IMR-90 (cell line): ENCODE data around the gene DAGLA. TPM values are rescaled to one million over a fixed set of nuclear protein-coding genes. Genes with fewer than 3 reads are reported as not detected.

Source experiments
- ATAC-seq: fragments of 200-7000 bp; cut with Tn5 transposase; 2 replicates; pipeline ENCODE4 v1.9.1; 2020; ENCODE audit warnings: low read depth, mild to moderate bottlenecking, moderate library complexity
- BruUV-seq: library from RNA; stranded (reverse); fragments of 400-500 nt; replicated peaks from 2 replicates; lab custom pipeline; 2021; lab: Mats Ljungman, UMichigan
- CTCF ChIA-PET: fragments of 300-600 bp; formaldehyde crosslinking; extraction: SDS; loops from one replicate; lab custom pipeline; 2021; ENCODE audit warnings: antibody characterized with exemption; lab: Yijun Ruan, JAX
- POLR2A ChIA-PET: fragments of 300-600 bp; sonication (Branson Sonifier 250); formaldehyde crosslinking; loops from one replicate; lab custom pipeline; 2022; ENCODE audit warnings: antibody characterized with exemption; ENCODE audit not compliant: unreplicated experiment; lab: Charles Lee
- DNase-seq: peaks from one replicate; pipeline ENCODE4 v3.0.0; 2013
- H2AFZ ChIP-seq: replicated peaks from 2 replicates; pipeline ENCODE3; 2013; ENCODE audit warnings: low read length, mild to moderate bottlenecking; ENCODE audit not compliant: poor library complexity
- H2AK5ac ChIP-seq: 2 replicates; pipeline ENCODE4 v1.6.1; 2013; ENCODE audit warnings: low read depth, low read length, inconsistent platforms
- H2AK9ac ChIP-seq: replicated peaks from 2 replicates; pipeline ENCODE3; 2013; ENCODE audit warnings: mild to moderate bottlenecking, low read depth, low read length, moderate library complexity; ENCODE audit not compliant: poor library complexity
- H2BK120ac ChIP-seq: 2 replicates; pipeline ENCODE4 v1.6.1; 2013; ENCODE audit warnings: low read depth, low read length, inconsistent platforms
- H2BK15ac ChIP-seq: 3 replicates; pipeline ENCODE4 v1.6.1; 2013; ENCODE audit warnings: low read depth, low read length, inconsistent platforms
- H2BK20ac ChIP-seq: 2 replicates; pipeline ENCODE4 v1.6.1; 2013; ENCODE audit warnings: low read depth, mild to moderate bottlenecking, inconsistent platforms, low read length, moderate library complexity
- H2BK5ac ChIP-seq: 2 replicates; pipeline ENCODE4 v1.6.1; 2013; ENCODE audit warnings: mild to moderate bottlenecking, low read depth, low read length, inconsistent platforms; ENCODE audit not compliant: poor library complexity, severe bottlenecking
- H3K14ac ChIP-seq: replicated peaks from 2 replicates; pipeline ENCODE4 v1.6.1; 2013; ENCODE audit warnings: low read depth, low read length, inconsistent platforms
- H3K18ac ChIP-seq: 2 replicates; pipeline ENCODE4 v1.6.1; 2013; ENCODE audit warnings: low read depth, low read length, control low read depth
- H3K23ac ChIP-seq: 2 replicates; pipeline ENCODE4 v1.6.1; 2013; ENCODE audit warnings: low read depth, low read length, inconsistent platforms
- H3K27ac ChIP-seq: 2 replicates; pipeline ENCODE4 v1.5.1; 2013; ENCODE audit warnings: mild to moderate bottlenecking, control low read depth, low read length; ENCODE audit not compliant: insufficient read depth
- H3K27me3 ChIP-seq: 2 replicates; pipeline ENCODE4 v1.6.1; 2013; ENCODE audit warnings: low read length; ENCODE audit not compliant: control insufficient read depth, insufficient read depth
- H3K36me3 ChIP-seq: 2 replicates; pipeline ENCODE4 v1.6.1; 2013; ENCODE audit warnings: low read length, mixed read lengths; ENCODE audit not compliant: control insufficient read depth, insufficient read depth
- H3K4ac ChIP-seq: 2 replicates; pipeline ENCODE4 v1.6.1; 2013; ENCODE audit warnings: low read depth, low read length, inconsistent platforms
- H3K4me1 ChIP-seq: 2 replicates; pipeline ENCODE4 v1.6.1; 2013; ENCODE audit warnings: low read length, mixed read lengths; ENCODE audit not compliant: control insufficient read depth, insufficient read depth
- H3K4me2 ChIP-seq: 2 replicates; pipeline ENCODE4 v1.6.1; 2013; ENCODE audit warnings: low read depth, mild to moderate bottlenecking, control low read depth, low read length, moderate library complexity
- H3K4me3 ChIP-seq: 2 replicates; pipeline ENCODE4 v1.5.1; 2013; ENCODE audit warnings: low read depth, mild to moderate bottlenecking, control low read depth, low read length, moderate library complexity; ENCODE audit not compliant: insufficient read depth
- H3K56ac ChIP-seq: 2 replicates; pipeline ENCODE4 v1.6.1; 2013; ENCODE audit warnings: low read length, inconsistent platforms; ENCODE audit not compliant: insufficient read depth; ENCODE audit errors: extremely low read depth
- H3K79me1 ChIP-seq, 2 experiments: 2 replicates each; pipeline ENCODE4 v1.6.1; 2013; ENCODE audit warnings: low read length in 2 of 2, inconsistent platforms in 1 of 2, low read depth in 1 of 2
- H3K9ac ChIP-seq: 2 replicates; pipeline ENCODE4 v1.6.1; 2013; ENCODE audit warnings: low read depth, low read length, control low read depth
- H3K9me1 ChIP-seq: 2 replicates; pipeline ENCODE4 v1.6.1; 2013; ENCODE audit warnings: low read length, inconsistent platforms; ENCODE audit not compliant: insufficient read depth
- H3K9me3 ChIP-seq: 2 replicates; pipeline ENCODE4 v1.6.1; 2013; ENCODE audit warnings: low read length; ENCODE audit not compliant: control insufficient read depth, insufficient read depth
- H4K20me1 ChIP-seq: 2 replicates; pipeline ENCODE4 v1.6.1; 2013; ENCODE audit warnings: low read length, inconsistent platforms; ENCODE audit not compliant: insufficient read depth
- H4K5ac ChIP-seq: 2 replicates; pipeline ENCODE4 v1.6.1; 2013; ENCODE audit warnings: mild to moderate bottlenecking, low read depth, low read length, control low read depth
- H4K8ac ChIP-seq, 2 experiments: 2 replicates each; pipeline ENCODE4 v1.6.1; 2013; ENCODE audit warnings: low read depth in 2 of 2, low read length in 2 of 2, control low read depth in 1 of 2, inconsistent platforms in 1 of 2
- H4K91ac ChIP-seq: 2 replicates; pipeline ENCODE4 v1.6.1; 2013; ENCODE audit warnings: low read depth, low read length, inconsistent platforms; ENCODE audit not compliant: insufficient read depth
- BHLHE40 ChIP-seq: fragments of 150-350 bp; IDR thresholded peaks from 2 replicates; pipeline ENCODE4 v1.6.1; 2016; ENCODE audit warnings: mild to moderate bottlenecking, low read depth, low read length
- CHD1 ChIP-seq: IDR thresholded peaks from 2 replicates; pipeline ENCODE4 v1.6.1; 2012; ENCODE audit warnings: low read depth, low read length, improper control_type of control experiment
- ELK1 ChIP-seq: fragments of 150-350 bp; IDR thresholded peaks from 2 replicates; pipeline ENCODE4 v1.6.1; 2016; ENCODE audit warnings: low read depth, mild to moderate bottlenecking, low read length, moderate library complexity, borderline replicate concordance
- FOS ChIP-seq: fragments of 150-350 bp; IDR thresholded peaks from 2 replicates; pipeline ENCODE4 v1.6.1; 2016; ENCODE audit warnings: low read depth, low read length
- WGBS, 2 experiments: methylation state at CpG; one replicate each; pipeline versions ENCODE4 v1.1.5 to v1.1.7; 2013; ENCODE audit warnings: missing lambda C conversion rate in 2 of 2; ENCODE audit not compliant: insufficient read length in 1 of 2; ENCODE audit errors: extremely low coverage in 2 of 2; 5-methylcytosine and 5-hydroxymethylcytosine counted together
- dilution Hi-C: fragments of 300-500 bp; cut with HindIII; formaldehyde crosslinking; loops from one replicate; pipeline ENCODE4 v1.14.3; 2018; ENCODE audit warnings: low sequenced_read_pairs; ENCODE audit not compliant: unreplicated experiment
- in situ Hi-C: fragments of 300-500 bp; cut with MboI; formaldehyde crosslinking; loops from 3 replicates; pipeline ENCODE4 v1.14.3; 2019; ENCODE audit warnings: low sequenced_read_pairs, inconsistent platforms, mixed read lengths
- intact Hi-C: fragments of 100-400 bp; cut with micrococcal nuclease; formaldehyde crosslinking; loops from 2 replicates; pipeline ENCODE4 v1.10.0; 2022
- polyA plus RNA-seq, 3 experiments: library from polyadenylated mRNA; depleted of rRNA; stranded (reverse); fragments of >200 nt; gene quantifications; 2 replicates each; pipeline ENCODE4 v1.2.3, GENCODE V29; 2012; ENCODE audit warnings: low replicate concordance in 1 of 3
- total RNA-seq: library from RNA; depleted of rRNA; stranded (reverse); fragments of >200 nt; gene quantifications from 2 replicates; pipeline ENCODE4 v1.2.3, GENCODE V29; 2012

DAGLA gene
- total and polyA plus RNA-seq, 2 of the 4 experiments (the other 2 are of a cell fraction): 0.90 to 3.8 TPM

GRCh38 chr11:61771195-61771894 is 91.2 kb downstream of the DAGLA start:
- 80% methylated on average over 4 of the region's 15 CpGs; no CpG with 5 or more reads in 1 of the 2 experiments for WGBS, 2 experiments

More at GRCh38 chr11:61771195-61771894, 91.2 kb downstream of the DAGLA start:
- no peak overlapping the region for H4K8ac ChIP-seq
- dilution Hi-C loops (no loop called here), in situ Hi-C loops (no loop called here), intact Hi-C loops (no loop called here)
- H4K20me1 ChIP-seq: no peaks in the 10 kb centered on the region
- no peak overlapping the region for H3K4me2 ChIP-seq
- BruUV-seq: no TSS peak
- DNase-seq (no peak), ATAC-seq (no peak)
- H3K4me1 ChIP-seq: peaks cover 10% of the 10 kb centered on the region
- no peak overlapping the region for H3K9ac ChIP-seq
- H3K27me3 ChIP-seq: no peaks in the 10 kb centered on the region
- CTCF ChIA-PET: no interaction called here
- H2AK5ac ChIP-seq: peak overlapping the region; percentile 78; the same call in 1 of the 2 replicates
- H2BK15ac ChIP-seq: no peak overlapping the region
- no peaks in the 10 kb centered on the region; a peak in 1 of 4 replicates for H3K79me1 ChIP-seq
- no peak overlapping the region for H3K4me3 ChIP-seq
- no peaks in the 10 kb centered on the region for H3K36me3 ChIP-seq
- TF ChIP-seq BHLHE40: no peak
- TF ChIP-seq FOS: no peak
- no peak for TF ChIP-seq ELK1
- no peak for TF ChIP-seq CHD1
- H3K9me3 ChIP-seq: no peaks in the 10 kb centered on the region
- H3K18ac ChIP-seq: no peak overlapping the region
- H3K9me1 ChIP-seq: no peaks in the 10 kb centered on the region
- no peak overlapping the region for H2BK120ac ChIP-seq
- H3K23ac ChIP-seq: no peak overlapping the region
- H2AFZ ChIP-seq: peak overlapping the region; percentile 14
- no peak overlapping the region for H2BK5ac ChIP-seq
- no peak overlapping the region for H3K14ac ChIP-seq
- H2AK9ac ChIP-seq: no peak overlapping the region
- H3K4ac ChIP-seq: no peak overlapping the region
- no peak overlapping the region for H4K5ac ChIP-seq
- no peak overlapping the region for H2BK20ac ChIP-seq
- no peak overlapping the region for H3K27ac ChIP-seq
- H3K56ac ChIP-seq: no peak overlapping the region
- no peak overlapping the region for H4K91ac ChIP-seq
- POLR2A ChIA-PET: no interaction called here
